Measurements from ENCODE around the gene METTL25B. TPM values are rescaled to one million over a fixed set of nuclear protein-coding genes. Genes with fewer than 3 reads are reported as not detected.

Gene METTL25B
- total and polyA plus RNA-seq, 4 donors: 6.9 to 13.5 (median 11.5) TPM

- WGBS: 2% methylated on average over 5 of the region's 5 CpGs
- no peaks in the 10 kb centered on the region for H3K9me3 ChIP-seq (ENCODE audit: control insufficient read depth in 4 of 4, low read length in 3 of 4)
- H3K9ac ChIP-seq (ENCODE audit: low read depth in 1 of 2, low read length in 2 of 2): peak overlapping the region; percentile 93 to 97
- H3K27ac ChIP-seq (ENCODE audit: low read depth in 1 of 2, low read length in 2 of 2): peak overlapping the region; percentile 96 to 97
- no peaks in the 10 kb centered on the region for H3K27me3 ChIP-seq (ENCODE audit: control insufficient read depth in 4 of 4, insufficient read depth in 4 of 4, low read length in 3 of 4)
- H3K4me1 ChIP-seq (ENCODE audit: control insufficient read depth in 4 of 4, insufficient read depth in 4 of 4, low read length in 3 of 4): peaks cover 6 to 59% (median 53%) of the 10 kb centered on the region in 4 donors
- peak; percentile 63 for DNase-seq (ENCODE audit: low spot score)
- H3K4me3 ChIP-seq (ENCODE audit: low read depth in 1 of 3, low read length in 3 of 3): peak overlapping the region; percentile 79 to 92 (median 86)
- TF ChIP-seq FOXA1 (IDR thresholded peaks at IDR 0.05): no peak
- no peak for TF ChIP-seq HNF4G (IDR thresholded peaks at IDR 0.05)
- TF ChIP-seq MAX (IDR thresholded peaks at IDR 0.05): no peak
- TF ChIP-seq REST (IDR thresholded peaks at IDR 0.05): no peak
- TF ChIP-seq CTCF (IDR thresholded peaks at IDR 0.05; ENCODE audit: low read depth, low read length, missing input control): no peak
- TF ChIP-seq GABPA (IDR thresholded peaks at IDR 0.05 in 1 of 2, conservative IDR thresholded peaks at IDR 0.05 in 1 of 2): no peak
- TF ChIP-seq SP1 (IDR thresholded peaks at IDR 0.05): no peak
- TF ChIP-seq ATF3 (IDR thresholded peaks at IDR 0.05): no peak
- TF ChIP-seq JUND (IDR thresholded peaks at IDR 0.05): no peak
- no peak for TF ChIP-seq HNF4A (conservative IDR thresholded peaks at IDR 0.05)
- TF ChIP-seq EGR1 (IDR thresholded peaks at IDR 0.05; ENCODE audit: low read depth in 2 of 2): no peak
- TF ChIP-seq FOXA2 (IDR thresholded peaks at IDR 0.05): no peak
- no peak for TF ChIP-seq RAD21 (IDR thresholded peaks at IDR 0.05)
- TF ChIP-seq NR2F2 (IDR thresholded peaks at IDR 0.05): no peak
- no peak for TF ChIP-seq TAF1 (conservative IDR thresholded peaks at IDR 0.05)
- no peak for TF ChIP-seq YY1 (IDR thresholded peaks at IDR 0.05)
- no peaks in the 10 kb centered on the region for H3K36me3 ChIP-seq (ENCODE audit: control insufficient read depth in 4 of 4, insufficient read depth in 3 of 4, low read depth in 1 of 4, low read length in 3 of 4)
Observed at GRCh38 chr1:156750191-156750672, 22.0 kb downstream of the METTL25B start.

GRCh38 chr1:156750711-156751450, 22.6 kb downstream of the METTL25B start:
- H3K9ac ChIP-seq (ENCODE audit: low read depth in 1 of 2, low read length in 2 of 2): peak overlapping the region; percentile 93 to 97
- peak; percentile 61 for DNase-seq (ENCODE audit: low spot score)
- under 1% methylated on average over 64 of the region's 64 CpGs for WGBS
- no peaks in the 10 kb centered on the region for H3K27me3 ChIP-seq (ENCODE audit: control insufficient read depth in 4 of 4, insufficient read depth in 4 of 4, low read length in 3 of 4)
- H3K4me1 ChIP-seq (ENCODE audit: control insufficient read depth in 4 of 4, insufficient read depth in 4 of 4, low read length in 3 of 4): peaks cover 6 to 52% (median 46%) of the 10 kb centered on the region in 4 donors
- H3K9me3 ChIP-seq (ENCODE audit: control insufficient read depth in 4 of 4, low read length in 3 of 4): no peaks in the 10 kb centered on the region
- H3K4me3 ChIP-seq (ENCODE audit: low read depth in 1 of 3, low read length in 3 of 3): peak overlapping the region; percentile 79 to 92 (median 86)
- TF ChIP-seq NR2F2 (IDR thresholded peaks at IDR 0.05): peak; percentile 8
- no peak for TF ChIP-seq HNF4A (conservative IDR thresholded peaks at IDR 0.05)
- TF ChIP-seq RAD21 (IDR thresholded peaks at IDR 0.05): no peak
- H3K27ac ChIP-seq (ENCODE audit: low read depth in 1 of 2, low read length in 2 of 2): peak overlapping the region; percentile 96 to 97
- no peaks in the 10 kb centered on the region for H3K36me3 ChIP-seq (ENCODE audit: control insufficient read depth in 4 of 4, insufficient read depth in 3 of 4, low read depth in 1 of 4, low read length in 3 of 4)

All from liver (tissue), 9 donors.